ENCODE measurements around the gene ZNF143. TPM values are rescaled to one million over a fixed set of nuclear protein-coding genes. Genes with fewer than 3 reads are reported as not detected.

Gene ZNF143
- total RNA-seq, 1 experiment from 2014 or later, result 30.2 TPM

- BruUV-seq (replicated peaks), result no TSS peak
- intact Hi-C loops (cut with micrococcal nuclease; ENCODE audit: unreplicated experiment) (no loop called here), in situ Hi-C loops (cut with HindIII; ENCODE audit: low pct_unique_long_range_greater_than_20kb, low sequenced_read_pairs) (no loop called here)
- no peak overlapping the region for H3K27ac ChIP-seq (ENCODE audit: low read length)
- ATAC-seq (peak; percentile 32), DNase-seq (ENCODE audit: low read depth, low spot score) (no peak)
- no peak overlapping the region for H3K4me3 ChIP-seq (ENCODE audit: low read depth in 2 of 2, low read length in 2 of 2)
- POLR2A ChIA-PET, result interaction anchor here (0.6 kb wide), 2 partner anchors 35 to 43 kb away, joined by 4 to 20 read pairs; no protein-coding TSS in a partner anchor
- CTCF ChIA-PET, result interaction anchor here (0.6 kb wide), 1 partner anchor 300 kb away, joined by 4 read pairs; no protein-coding TSS in a partner anchor
- no peaks in the 10 kb centered on the region for H3K9me3 ChIP-seq (ENCODE audit: control insufficient read depth, insufficient read depth, low read depth, low read length)
- no peaks in the 10 kb centered on the region; the same call in 1 of the 2 replicates for H3K36me3 ChIP-seq (ENCODE audit: control insufficient read depth, insufficient read depth, low read length)
- peaks cover 49% of the 10 kb centered on the region for H3K4me1 ChIP-seq (ENCODE audit: control insufficient read depth, insufficient read depth, low read length)
- no peaks in the 10 kb centered on the region for H3K27me3 ChIP-seq (ENCODE audit: control insufficient read depth, insufficient read depth, low read length)
- TF ChIP-seq, protein P1, sequence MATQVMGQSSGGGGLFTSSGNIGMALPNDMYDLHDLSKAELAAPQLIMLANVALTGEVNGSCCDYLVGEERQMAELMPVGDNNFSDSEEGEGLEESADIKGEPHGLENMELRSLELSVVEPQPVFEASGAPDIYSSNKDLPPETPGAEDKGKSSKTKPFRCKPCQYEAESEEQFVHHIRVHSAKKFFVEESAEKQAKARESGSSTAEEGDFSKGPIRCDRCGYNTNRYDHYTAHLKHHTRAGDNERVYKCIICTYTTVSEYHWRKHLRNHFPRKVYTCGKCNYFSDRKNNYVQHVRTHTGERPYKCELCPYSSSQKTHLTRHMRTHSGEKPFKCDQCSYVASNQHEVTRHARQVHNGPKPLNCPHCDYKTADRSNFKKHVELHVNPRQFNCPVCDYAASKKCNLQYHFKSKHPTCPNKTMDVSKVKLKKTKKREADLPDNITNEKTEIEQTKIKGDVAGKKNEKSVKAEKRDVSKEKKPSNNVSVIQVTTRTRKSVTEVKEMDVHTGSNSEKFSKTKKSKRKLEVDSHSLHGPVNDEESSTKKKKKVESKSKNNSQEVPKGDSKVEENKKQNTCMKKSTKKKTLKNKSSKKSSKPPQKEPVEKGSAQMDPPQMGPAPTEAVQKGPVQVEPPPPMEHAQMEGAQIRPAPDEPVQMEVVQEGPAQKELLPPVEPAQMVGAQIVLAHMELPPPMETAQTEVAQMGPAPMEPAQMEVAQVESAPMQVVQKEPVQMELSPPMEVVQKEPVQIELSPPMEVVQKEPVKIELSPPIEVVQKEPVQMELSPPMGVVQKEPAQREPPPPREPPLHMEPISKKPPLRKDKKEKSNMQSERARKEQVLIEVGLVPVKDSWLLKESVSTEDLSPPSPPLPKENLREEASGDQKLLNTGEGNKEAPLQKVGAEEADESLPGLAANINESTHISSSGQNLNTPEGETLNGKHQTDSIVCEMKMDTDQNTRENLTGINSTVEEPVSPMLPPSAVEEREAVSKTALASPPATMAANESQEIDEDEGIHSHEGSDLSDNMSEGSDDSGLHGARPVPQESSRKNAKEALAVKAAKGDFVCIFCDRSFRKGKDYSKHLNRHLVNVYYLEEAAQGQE (IDR thresholded peaks at IDR 0.05; ENCODE audit: insufficient read depth in 1 of 2, low read depth in 2 of 2, low read length in 1 of 2), result no peak
- TF ChIP-seq CTCF (IDR thresholded peaks at IDR 0.05) (no peak), TCF7L2 (IDR thresholded peaks at IDR 0.05; ENCODE audit: low read depth, low read length) (no peak), POLR2AphosphoS5 (IDR thresholded peaks at IDR 0.05; ENCODE audit: low read depth, low read length) (no peak), SIN3A (IDR thresholded peaks at IDR 0.05; ENCODE audit: borderline replicate concordance, insufficient read depth, low read depth, low read length) (no peak)
These were observed 70.3 kb downstream of the ZNF143 start for GRCh38 chr11:9530901-9531625.

- POLR2A ChIA-PET, result no interaction called here
- CTCF ChIA-PET, result interaction anchor here (1.7 kb wide), 1 partner anchor 26 kb away, joined by 6 read pairs; no protein-coding TSS in a partner anchor
These were observed 72.2 kb downstream of the ZNF143 start for GRCh38 chr11:9533058-9533457.

More at GRCh38 chr11:9533058-9533457, 72.2 kb downstream of the ZNF143 start:
- intact Hi-C loops (cut with micrococcal nuclease; ENCODE audit: unreplicated experiment), result no loop called here
- Histone ChIP-seq H3K27ac (ENCODE audit: low read length) (0 out of 2 replicates have a peak overlapping the region, but pooled peaks have one; percentile 5), H3K9me3 (ENCODE audit: control insufficient read depth, insufficient read depth, low read depth, low read length) (no peaks in the 10 kb centered on the region), H3K4me1 (ENCODE audit: control insufficient read depth, insufficient read depth, low read length) (peaks cover 38% of the 10 kb centered on the region), H3K27me3 (ENCODE audit: control insufficient read depth, insufficient read depth, low read length) (no peaks in the 10 kb centered on the region), H3K4me3 (ENCODE audit: low read depth in 2 of 2, low read length in 2 of 2) (no peak overlapping the region), H3K36me3 (ENCODE audit: control insufficient read depth, insufficient read depth, low read length) (no peaks in the 10 kb centered on the region)
- no TSS peak for BruUV-seq (replicated peaks)
- no peak for DNase-seq (ENCODE audit: low read depth, low spot score)
- TF ChIP-seq CTCF (IDR thresholded peaks at IDR 0.05) (no peak), SIN3A (IDR thresholded peaks at IDR 0.05; ENCODE audit: borderline replicate concordance, insufficient read depth, low read depth, low read length) (no peak), TCF7L2 (IDR thresholded peaks at IDR 0.05; ENCODE audit: low read depth, low read length) (no peak), POLR2AphosphoS5 (IDR thresholded peaks at IDR 0.05; ENCODE audit: low read depth, low read length) (no peak)
- TF ChIP-seq, protein P1 (IDR thresholded peaks at IDR 0.05; ENCODE audit: insufficient read depth in 1 of 2, low read depth in 2 of 2, low read length in 1 of 2), result no peak
- in situ Hi-C loops (cut with HindIII; ENCODE audit: low pct_unique_long_range_greater_than_20kb, low sequenced_read_pairs), result no loop called here
- no peak for ATAC-seq

Measured in Panc1 (cell line).